Dermis blood vessel endothelial cell (primary cell): Measurements from ENCODE around the gene BCAS3. TPM values are rescaled to one million over a fixed set of nuclear protein-coding genes. Genes with fewer than 3 reads are reported as not detected.
"Not testable (repeated sequence)": the region's sequence is repeated elsewhere in the genome, so short reads cannot be mapped to it uniquely, and the experiment has no call there.

Experiments used
- DNase-seq: peaks from one replicate; pipeline ENCODE4 v3.0.0; 2010
- total RNA-seq: library from RNA; depleted of rRNA; stranded (reverse); fragments of >200 nt; gene quantifications from 2 replicates; pipeline ENCODE4 v1.2.3, GENCODE V29; 2014

The BCAS3 gene
- total RNA-seq, 1 donor from 2014 or later = 27.4 TPM

DNA sequence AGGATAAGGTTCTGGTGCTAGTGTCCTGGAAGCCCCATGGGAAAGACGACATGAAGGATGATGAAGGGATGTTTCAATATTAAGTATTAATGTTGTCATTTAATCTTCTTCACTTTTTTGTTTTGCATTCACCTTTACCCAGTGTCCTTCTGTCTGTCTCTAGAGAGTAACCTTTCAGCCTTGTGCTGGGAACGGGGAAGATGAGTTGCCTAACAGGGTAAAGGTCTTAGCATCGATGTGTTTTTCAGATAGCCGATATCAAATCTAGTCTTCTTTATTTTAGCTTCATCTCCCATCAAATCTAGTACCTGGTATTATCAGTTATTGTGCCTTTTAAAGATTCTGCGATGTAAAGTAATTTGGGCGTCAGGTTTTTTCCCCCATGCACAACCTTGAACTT, 125.4 kb downstream of the BCAS3 start:
- no peak for DNase-seq

DNA sequence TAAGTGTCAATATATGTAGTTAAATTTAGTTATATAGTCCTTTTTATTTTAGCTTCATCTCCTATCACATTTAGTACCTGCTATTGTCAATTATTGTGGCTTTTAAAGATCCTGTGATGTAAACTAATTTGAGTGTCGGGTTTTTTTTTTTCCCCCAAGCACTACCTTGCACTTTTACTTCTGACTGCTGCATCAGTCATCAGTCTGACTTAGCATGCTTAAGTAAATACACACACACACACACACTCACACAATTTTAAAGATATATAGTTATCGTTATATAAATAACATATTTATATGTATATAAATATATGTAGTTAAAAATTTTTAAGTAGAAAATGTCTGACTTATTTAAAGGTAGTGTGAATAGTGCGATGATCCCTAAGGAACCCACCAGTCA, 127.2 kb downstream of the BCAS3 start:
- no peak for DNase-seq

DNA sequence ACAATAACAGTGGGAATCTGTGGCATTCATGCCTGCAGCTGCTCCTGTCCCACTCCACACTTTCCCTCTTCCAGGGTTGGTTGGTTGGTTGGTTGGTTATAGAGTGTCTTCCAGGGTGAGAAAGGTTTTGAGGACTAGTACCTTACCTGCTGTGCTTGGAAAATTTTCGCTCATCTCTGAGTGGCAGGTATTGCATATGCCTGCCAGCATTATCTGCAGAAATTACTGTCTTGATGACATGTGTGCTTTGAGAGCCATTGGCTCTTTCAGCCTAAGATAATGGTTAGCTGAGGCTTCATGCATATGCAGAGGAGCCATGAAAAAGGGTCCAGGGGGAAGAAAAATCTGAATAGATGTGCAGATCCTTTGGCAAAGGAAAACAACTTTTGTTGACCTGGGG, 131.8 kb downstream of the BCAS3 start:
- no peak for DNase-seq

DNA sequence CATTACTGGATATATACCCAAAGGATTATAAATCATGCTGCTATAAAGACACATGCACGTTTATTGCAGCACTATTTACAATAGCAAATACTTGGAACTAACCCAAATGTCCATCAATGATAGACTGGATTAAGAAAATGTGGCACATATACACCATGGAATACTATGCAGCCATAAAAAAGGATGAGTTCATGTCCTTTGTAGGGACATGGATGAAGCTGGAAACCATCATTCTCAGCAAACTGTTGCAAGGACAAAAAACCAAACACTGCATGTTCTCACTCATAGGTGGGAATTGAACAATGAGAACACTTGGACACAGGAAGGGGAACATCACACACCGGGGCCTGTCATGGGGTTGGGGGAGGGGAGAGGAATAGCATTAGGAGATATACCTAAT, 137.3 kb downstream of the BCAS3 start:
- DNase-seq = not testable (repeated sequence)

DNA sequence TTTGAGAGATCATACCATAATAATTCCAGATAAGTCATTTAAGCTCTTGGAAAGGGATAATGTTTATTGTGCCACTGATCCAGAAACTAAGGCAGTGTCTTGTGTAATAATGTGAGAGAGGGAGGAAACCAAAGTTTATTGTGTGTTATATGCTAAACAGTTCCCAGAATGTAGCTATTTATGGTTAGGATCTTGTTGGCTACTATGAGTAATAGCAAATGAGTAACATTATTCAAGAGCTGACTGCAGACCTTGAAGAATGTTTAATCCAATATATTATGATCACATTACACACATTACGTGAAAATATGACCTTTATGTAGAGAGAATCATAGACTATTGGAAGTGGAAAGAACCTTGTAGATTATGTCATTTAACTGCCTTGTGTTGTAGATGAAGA, 139.5 kb downstream of the BCAS3 start:
- DNase-seq = peak; percentile 3

DNA sequence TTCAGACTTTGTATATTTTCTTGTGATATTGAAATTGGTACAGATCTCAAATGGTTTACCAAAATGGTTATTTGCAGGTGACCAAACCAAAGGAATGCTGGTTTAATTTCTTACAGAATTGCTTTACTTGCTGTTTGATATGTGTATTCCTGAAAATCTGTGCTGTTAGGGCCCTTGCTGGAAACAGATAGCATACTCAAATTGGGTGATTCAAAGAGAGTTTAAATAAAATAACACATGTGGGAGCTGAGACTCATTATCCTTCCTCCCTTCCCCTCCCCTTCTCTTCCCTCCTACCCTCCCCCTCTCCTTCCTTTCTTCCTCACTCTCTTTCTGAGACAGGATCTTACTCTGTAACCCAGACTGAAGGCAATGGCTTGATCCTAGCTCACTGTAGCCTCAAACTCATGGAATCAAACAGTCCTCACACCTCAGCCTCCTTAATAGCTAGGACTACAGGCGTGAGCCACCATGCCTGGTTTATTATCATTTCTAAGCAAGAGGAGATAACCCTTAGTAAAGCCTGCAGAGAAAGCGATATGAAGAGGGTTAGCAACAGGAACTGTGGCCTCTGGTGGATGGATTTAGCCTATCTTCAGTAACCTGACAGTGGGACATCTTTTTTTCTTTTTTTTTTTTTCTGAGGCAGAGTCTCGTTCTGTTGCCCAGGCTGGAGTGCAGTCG, 141.9 kb downstream of the BCAS3 start:
- DNase-seq = no peak

DNA sequence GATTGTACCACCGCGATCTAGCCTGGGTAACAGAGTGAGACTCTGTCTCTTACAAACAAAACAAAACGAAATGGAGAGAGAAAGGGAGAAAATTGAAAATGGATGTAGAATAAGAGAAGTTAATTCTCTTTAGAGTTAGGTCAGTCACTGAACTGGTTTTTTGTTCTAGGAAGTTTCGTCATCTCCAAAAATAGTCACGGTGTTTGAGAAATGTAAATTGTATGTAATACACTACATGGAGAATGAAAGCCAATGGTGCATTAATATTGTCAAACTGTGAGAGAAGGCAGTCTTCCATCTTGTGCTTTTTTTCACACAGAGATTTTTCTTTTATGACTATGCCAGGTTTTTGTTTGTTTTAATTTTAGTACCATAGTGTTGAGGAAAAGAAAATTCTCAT, 145.9 kb downstream of the BCAS3 start:
- no peak for DNase-seq

DNA sequence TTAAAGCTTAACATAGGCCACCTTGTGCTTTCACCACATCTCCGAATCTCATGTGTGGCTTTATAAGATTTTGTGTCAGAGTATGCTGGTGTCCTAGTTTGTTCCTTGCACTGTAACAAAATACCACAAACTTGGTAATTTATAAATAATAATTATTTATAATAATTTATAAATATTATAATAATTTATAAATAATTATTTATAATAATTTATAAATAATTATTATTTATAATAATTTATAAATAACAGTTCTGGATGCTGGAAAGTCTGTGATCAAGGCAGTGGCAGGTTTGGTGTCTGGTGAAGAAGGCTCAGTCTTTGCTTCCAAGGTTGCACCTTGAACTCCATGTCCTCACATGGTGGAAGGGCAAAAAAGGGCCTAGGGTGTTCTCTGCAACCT, 147.7 kb downstream of the BCAS3 start:
- DNase-seq = no peak

DNA sequence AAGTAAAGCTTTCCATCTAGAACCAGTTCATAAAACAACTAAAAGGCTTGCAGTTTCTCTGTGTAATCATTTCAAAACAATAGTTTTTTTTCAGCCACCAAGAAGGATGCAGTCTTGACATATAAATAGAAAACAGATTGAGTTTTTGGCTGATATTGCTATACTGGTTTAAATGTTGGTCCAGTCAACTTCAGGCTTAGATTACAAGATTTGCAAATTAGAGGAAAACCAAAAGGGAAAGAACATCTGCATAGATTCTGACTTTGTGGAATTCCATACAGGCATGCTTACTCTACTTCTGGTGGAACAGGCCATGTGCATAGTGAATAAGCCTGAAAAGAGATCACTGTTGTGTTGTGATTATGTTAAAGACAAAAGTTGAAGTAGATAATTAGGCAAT, 150.3 kb downstream of the BCAS3 start:
- no peak for DNase-seq

DNA sequence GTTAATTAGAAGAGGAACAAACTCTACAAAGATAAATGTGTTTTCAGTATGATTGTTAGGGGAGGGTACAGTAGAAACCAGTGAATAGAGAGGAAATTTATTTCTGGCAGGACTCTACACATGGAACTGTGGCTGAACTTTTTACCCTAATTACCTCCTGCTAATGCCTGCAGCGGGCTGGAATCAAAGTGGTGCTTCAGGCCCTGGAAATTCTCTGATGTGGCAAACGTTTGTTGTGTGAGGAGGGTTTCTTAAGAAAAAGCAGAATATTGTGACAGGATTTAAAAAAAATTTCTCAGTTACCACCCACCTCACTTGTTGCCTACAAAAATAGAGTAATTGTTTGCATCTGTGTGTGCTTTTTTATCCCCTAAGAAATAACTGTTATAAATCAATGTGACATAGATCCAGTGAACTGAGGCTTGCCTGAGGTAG, 154.5 kb downstream of the BCAS3 start:
- no peak for DNase-seq

DNA sequence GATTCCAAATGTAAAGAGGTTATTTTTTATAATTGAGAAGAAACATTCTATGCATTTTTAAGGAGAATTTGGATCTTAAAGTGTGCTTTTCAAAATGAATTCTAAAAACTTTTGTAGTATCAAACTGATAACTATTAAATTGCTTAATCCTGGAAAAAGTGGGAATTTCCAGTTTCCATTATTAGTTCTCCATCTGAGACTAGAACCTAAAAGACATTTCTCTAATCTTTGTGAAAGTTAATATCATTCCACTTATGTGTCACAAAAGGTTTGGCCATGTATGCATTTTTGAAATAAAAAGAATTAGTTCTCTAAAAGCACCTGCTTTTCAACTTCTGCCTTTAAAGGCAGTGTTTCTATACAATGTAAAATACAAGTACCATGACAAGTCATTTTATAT, 155.0 kb downstream of the BCAS3 start:
- no peak for DNase-seq

DNA sequence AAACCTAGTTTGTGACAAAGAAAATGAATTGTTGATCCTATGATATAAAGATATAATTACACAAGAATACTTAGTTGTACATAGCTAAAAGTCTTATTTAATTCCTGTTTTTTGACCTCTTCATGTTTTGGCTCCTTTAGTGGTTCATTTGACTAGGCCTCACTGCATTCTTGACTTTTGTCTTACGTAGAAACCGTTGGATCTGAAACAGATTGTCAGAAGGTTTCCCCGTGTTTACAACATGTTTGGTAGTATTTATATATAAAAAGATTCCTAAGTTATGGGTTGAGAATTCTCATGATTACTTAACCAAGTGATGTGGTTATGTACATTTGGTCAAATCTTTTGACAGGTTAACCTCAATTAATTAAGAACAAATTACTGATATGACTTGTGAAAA, 162.8 kb downstream of the BCAS3 start:
- DNase-seq = no peak

DNA sequence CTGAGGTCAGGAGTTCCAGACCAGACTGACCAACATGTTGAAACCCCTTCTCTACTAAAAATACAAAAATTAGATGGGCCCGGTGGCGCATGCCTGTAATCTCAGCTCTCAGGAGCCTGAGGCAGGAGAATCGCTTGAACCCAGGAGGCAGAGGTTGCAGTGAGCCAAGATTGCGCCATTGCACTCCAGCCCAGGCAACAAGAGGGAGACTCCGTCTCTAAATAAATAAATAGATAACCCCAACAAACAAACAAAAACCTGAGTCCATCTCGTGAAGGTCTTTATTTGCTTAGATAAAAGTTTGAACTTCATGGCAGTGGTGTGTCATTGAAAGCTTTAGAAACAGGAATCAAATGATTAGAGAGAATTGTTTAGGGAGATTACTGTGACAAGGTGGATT, 167.4 kb downstream of the BCAS3 start:
- DNase-seq = no peak

DNA sequence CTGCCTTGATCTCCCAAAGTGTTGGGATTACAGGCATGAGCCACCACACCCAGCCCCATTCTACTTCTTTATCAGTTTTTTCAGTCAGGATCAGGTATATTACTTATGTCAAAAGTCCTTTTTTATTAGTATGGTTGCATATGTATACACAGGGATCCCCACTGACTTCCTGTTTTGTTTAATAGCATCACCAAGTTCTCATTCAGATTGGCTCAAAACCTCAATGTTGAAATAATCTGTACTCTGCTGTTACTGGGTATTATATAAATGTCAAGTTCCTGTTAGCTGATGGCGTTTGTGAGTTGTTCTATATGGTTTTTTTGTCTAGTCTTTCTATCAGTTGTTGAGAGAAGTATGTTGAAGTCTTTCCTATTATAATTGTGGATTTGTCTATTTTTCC, 168.5 kb downstream of the BCAS3 start:
- DNase-seq = no peak

DNA sequence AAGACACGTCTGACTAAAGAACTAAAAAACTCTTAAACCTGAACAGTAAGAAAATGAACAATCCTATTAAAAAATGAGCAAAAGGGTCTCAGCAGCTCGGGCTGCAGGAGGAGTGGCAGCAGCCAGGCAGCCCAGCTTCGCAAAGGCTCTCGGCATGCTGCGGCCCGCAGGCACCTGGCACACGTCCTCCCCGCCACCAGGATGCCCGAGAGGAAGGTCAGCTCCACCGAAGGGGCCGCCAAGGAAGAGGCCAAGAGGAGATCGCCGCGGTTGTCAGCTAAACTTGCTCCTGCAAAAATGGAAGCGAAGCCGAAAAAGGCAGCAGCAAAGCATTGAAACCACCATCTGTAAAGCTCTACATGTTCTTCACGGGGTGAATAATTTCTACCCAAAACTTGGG, 173.5 kb downstream of the BCAS3 start:
- DNase-seq = no peak

DNA sequence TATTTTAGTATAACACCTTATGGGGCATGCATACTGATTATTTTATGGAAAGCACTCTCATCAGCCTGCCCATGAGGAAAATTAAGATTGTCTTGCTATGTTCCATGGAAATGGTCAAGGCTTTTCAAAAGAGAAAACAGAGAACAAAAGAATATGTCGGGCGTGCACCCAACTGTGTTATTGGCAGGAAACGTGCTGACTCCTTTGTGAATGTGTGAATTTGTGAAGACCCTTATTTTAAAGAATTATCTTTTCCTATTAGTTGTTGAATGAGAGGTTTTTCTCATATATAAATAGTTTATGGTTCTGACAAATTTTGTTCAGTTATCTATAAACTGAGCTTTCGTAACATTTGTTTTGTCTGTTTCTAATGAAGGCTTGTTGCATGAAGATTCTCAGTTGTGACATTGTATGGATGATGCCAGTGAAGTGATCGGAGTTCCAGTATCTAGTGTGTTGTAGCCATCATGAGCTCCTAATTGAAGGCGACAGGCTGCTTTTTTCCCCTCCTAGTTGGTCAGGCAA, 180.0 kb downstream of the BCAS3 start:
- DNase-seq = no peak

DNA sequence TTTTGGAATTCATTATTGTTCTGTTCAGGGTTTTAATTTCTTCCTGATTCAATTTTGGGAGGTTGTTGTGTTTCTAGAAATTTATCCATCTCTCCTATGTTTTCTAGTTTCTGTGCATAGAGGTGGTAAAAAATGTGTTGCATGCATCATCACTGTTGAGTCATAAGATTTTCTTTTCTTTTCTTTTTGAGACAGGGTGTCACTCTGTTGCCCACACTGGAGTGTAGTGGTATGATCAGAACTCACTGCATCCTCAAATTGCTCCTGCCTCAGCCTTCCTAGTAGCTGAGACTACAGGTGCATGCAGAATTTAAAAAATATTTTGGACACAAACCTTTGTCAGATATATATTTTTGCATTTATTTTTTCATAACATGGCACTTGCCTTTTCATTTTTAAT, 184.8 kb downstream of the BCAS3 start:
- no peak for DNase-seq

DNA sequence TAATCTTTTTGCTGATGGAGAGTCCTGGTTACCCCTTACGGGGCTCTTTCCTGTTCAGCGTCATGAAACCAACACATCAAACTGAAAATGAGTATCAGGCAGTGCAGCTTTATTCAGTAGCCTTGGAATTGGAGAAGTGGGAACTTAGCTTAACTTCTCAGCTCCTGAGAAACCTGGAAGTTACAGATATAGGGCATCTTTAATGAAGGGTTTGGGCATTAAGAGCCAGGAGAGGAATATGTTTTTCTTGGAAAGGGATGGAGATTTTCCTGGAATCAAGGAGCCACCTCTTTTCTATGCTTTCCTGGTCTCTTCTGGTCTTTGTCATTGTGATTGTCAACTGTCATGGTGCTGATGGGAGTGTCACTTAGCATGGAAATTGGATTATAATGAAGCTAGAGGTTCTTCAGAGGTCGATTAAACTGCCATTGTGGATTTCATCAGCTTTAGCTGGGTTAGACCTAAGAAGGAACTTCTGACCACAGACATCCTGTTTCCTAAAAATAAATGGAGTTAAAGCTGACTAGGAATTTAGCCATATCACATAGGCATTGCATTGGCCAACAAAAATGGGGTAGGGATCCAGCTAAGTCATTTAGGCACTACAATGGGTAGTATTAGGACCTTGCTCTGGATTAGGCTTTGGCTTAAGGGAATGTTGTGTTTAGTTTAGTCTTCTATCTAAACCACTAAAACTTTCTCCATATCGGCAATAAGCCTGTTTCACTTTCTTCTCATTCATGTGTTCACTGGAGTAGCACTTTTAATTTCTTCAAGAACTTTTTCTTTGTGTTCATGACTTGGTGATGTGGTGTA, 186.4 kb downstream of the BCAS3 start:
- no peak for DNase-seq

DNA sequence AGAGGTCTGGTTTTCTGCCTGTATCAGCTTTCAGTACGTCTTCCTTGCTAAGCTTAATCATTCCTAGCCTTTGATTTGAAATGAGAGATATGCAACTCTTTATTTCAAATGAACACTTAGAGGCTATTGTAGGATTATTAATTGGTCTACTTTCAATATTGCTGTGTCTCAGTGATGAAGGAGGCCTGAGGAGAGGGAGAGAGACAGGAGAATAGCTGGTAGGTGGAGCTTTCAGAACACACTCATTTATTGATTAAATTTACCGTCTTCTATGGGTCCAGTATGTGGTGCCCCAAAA, 187.0 kb downstream of the BCAS3 start:
- DNase-seq = no peak

DNA sequence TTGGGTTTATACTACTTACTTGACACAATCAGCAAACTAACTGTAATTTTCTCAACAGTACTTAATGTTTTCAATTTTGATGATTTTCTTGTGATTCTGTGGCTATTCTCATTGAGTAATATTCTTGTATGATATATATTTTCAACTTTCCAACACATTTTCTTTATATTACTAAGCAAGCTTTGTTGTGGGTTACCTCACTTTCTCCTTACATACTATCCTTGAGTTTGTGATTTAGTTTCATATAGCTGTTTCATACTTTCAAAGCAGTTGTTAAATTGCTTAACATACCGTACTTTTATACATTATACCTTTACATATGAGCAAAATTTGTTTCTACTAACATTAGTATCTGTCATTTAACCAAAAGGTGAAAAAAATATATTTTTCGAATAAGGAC, 197.1 kb downstream of the BCAS3 start:
- no peak for DNase-seq

DNA sequence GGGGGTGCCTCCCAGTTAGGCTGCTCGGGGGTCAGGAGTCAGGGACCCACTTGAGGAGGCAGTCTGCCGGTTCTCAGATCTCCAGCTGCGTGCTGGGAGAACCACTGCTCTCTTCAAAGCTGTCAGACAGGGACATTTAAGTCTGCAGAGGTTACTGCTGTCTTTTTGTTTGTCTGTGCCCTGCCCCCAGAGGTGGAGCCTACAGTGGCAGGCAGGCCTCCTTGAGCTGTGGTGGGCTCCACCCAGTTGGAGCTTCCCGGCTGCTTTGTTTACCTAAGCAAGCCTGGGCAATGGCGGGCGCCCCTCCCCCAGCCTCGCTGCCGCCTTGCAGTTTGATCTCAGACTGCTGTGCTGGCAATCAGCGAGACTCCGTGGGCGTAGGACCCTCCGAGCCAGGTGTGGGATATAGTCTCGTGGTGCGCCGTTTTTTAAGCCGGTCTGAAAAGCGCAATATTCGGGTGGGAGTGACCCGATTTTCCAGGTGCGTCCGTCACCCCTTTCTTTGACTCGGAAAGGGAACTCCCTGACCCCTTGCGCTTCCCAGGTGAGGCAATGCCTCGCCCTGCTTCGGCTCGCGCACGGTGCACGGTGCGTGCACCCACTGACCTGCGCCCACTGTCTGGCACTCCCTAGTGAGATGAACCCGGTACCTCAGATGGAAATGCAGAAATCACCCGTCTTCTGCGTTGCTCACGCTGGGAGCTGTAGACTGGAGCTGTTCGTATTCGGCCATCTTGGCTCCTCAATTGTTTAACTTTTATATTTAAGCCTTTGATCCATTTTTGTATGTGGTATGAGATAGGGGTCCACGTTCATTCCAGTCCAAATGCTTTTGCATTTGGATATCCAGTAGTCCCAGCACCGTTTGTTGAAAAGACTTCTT, 209.3 kb downstream of the BCAS3 start:
- not testable (repeated sequence) for DNase-seq

DNA sequence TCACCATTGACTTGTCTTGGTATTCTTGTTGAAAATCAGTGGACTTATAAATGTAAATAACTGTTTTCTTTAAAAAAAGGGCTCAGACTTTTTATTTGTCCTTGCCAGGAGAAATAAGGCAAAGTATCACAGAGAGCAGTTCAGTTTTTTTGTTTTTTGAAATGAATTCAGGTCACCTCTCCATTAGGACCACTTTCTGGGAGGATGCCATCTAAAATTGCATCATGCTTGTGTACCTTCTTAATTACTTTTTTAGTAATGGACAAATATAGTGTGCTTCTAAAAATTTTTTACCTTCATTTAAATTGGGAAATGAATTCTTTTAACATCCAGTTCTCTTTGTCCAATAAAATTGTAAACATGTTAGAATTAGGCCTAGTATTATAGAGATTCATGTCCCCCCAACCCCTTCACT, 210.0 kb downstream of the BCAS3 start:
- DNase-seq = no peak
